Tibial nerve (tissue), 4 donors: ENCODE measurements around the gene SERINC2.

ENCODE experiments used
- CTCF ChIP-seq, 5 experiments: fragments of 200-600 bp in 3 of 5; fragments of 450-650 bp in 2 of 5; sonication (generic) in 3 of 5; IDR thresholded peaks; one replicate each; pipeline ENCODE4 v1.5.1; 2016 to 2019; ENCODE audit warnings: antibody characterized with exemption in 5 of 5, mild to moderate bottlenecking in 3 of 5, moderate library complexity in 2 of 5
- EP300 ChIP-seq, 2 donors: sonication (generic); formaldehyde crosslinking; IDR thresholded peaks; one replicate each; pipeline ENCODE4 v1.6.1; 2017; ENCODE audit warnings: antibody characterized with exemption in 2 of 2, mild to moderate bottlenecking in 1 of 2
- POLR2A ChIP-seq, 2 donors: fragments of 450-650 bp; IDR thresholded peaks; one replicate each; pipeline ENCODE4 v1.6.1; 2017; ENCODE audit warnings: antibody characterized with exemption in 2 of 2, mild to moderate bottlenecking in 2 of 2, moderate library complexity in 2 of 2

- TF ChIP-seq CTCF (IDR thresholded peaks at IDR 0.05) (peak; percentile 83 to 85 (median 83)), EP300 (IDR thresholded peaks at IDR 0.05) (no peak), POLR2A (IDR thresholded peaks at IDR 0.05) (no peak)
Observed at GRCh38 chr1:31394584-31395193, 18.3 kb upstream of the SERINC2 start.
